B cell (primary cell): ENCODE data around the gene POLR3K. TPM values are rescaled to one million over a fixed set of nuclear protein-coding genes. Genes with fewer than 3 reads are reported as not detected.

ENCODE experiments used
- ATAC-seq: fragments of 200-7000 bp; cut with Tn5 transposase; one replicate; pipeline ENCODE4 v1.10.0; 2021; ENCODE audit warnings: low read depth, mild to moderate bottlenecking, moderate number of reproducible peaks, moderate library complexity
- CTCF ChIA-PET: fragments of 350-600 bp; sonication (Branson Sonifier 250); formaldehyde crosslinking; loops from one replicate; lab custom pipeline; 2021; ENCODE audit warnings: antibody characterized with exemption, inconsistent platforms; lab: Charles Lee
- POLR2A ChIA-PET: fragments of 350-600 bp; sonication (Branson Sonifier 250); formaldehyde crosslinking; loops from one replicate; lab custom pipeline; 2021; ENCODE audit warnings: antibody characterized with exemption; lab: Charles Lee
- DNase-seq: peaks from one replicate; pipeline ENCODE4 v3.0.0; 2013
- H2AFZ ChIP-seq: 2 replicates; pipeline ENCODE4 v1.6.1; 2012; ENCODE audit warnings: mild to moderate bottlenecking, low read depth, low read length; ENCODE audit not compliant: insufficient read depth, poor library complexity, severe bottlenecking
- H3K27ac ChIP-seq, 2 donors: 1 replicate in 1 of 2; 2 replicates in 1 of 2; pipeline ENCODE4 v1.5.1; 2012 to 2013; ENCODE audit warnings: low read length in 2 of 2, mild to moderate bottlenecking in 2 of 2, moderate library complexity in 1 of 2
- H3K27me3 ChIP-seq, 4 experiments: fragments of 200-600 bp in 1 of 4; sonication (generic) in 1 of 4; replicated peaks in 1 of 4; 1 replicate in 2 of 4; 2 replicates in 2 of 4; pipeline versions ENCODE4 v1.6.1 to v1.7.0; 2013 to 2016; ENCODE audit warnings: low read length in 3 of 4, mild to moderate bottlenecking in 2 of 4, mixed read lengths in 1 of 4, moderate library complexity in 1 of 4; ENCODE audit not compliant: insufficient read depth in 4 of 4, control insufficient read depth in 3 of 4; ENCODE audit errors: control extremely low read depth in 1 of 4
- H3K36me3 ChIP-seq, 2 experiments: replicated peaks in 1 of 2; 1 replicate in 1 of 2; 2 replicates in 1 of 2; pipeline versions ENCODE4 v1.6.1 to v1.7.1; 2013; ENCODE audit warnings: low read length in 1 of 2; ENCODE audit not compliant: insufficient read depth in 2 of 2, control insufficient read depth in 1 of 2; ENCODE audit errors: control extremely low read depth in 1 of 2, extremely low read depth in 1 of 2
- H3K4me1 ChIP-seq, 2 donors: fragments of 200-600 bp in 1 of 2; sonication (generic) in 1 of 2; 1 replicate in 1 of 2; 2 replicates in 1 of 2; pipeline versions ENCODE4 v1.5.1 to v1.6.1; 2013 to 2017; ENCODE audit warnings: low read length in 2 of 2; ENCODE audit not compliant: control insufficient read depth in 2 of 2, insufficient read depth in 2 of 2
- H3K4me2 ChIP-seq: replicated peaks from 2 replicates; pipeline ENCODE3; 2012; ENCODE audit warnings: mild to moderate bottlenecking, low read depth, low read length; ENCODE audit not compliant: poor library complexity, severe bottlenecking
- H3K4me3 ChIP-seq, 5 experiments: fragments of 200-600 bp in 1 of 5; sonication (generic) in 1 of 5; 1 replicate in 3 of 5; 2 replicates in 2 of 5; pipeline versions ENCODE4 v1.5.1 to v1.7.0; 2011 to 2016; ENCODE audit warnings: low read length in 4 of 5, mild to moderate bottlenecking in 4 of 5, low read depth in 2 of 5, control low read depth in 1 of 5, moderate library complexity in 1 of 5; ENCODE audit not compliant: insufficient read depth in 1 of 5; ENCODE audit errors: control extremely low read depth in 1 of 5, extremely low read depth in 1 of 5
- H3K79me2 ChIP-seq: fragments of 200-600 bp; sonication (generic); one replicate; pipeline ENCODE4 v1.6.0; 2016; ENCODE audit warnings: low read length; ENCODE audit not compliant: control insufficient read depth, insufficient read depth
- H3K9ac ChIP-seq: fragments of 200-600 bp; sonication (generic); 2 replicates; pipeline ENCODE4 v1.6.1; 2017; ENCODE audit warnings: mild to moderate bottlenecking, low read length, moderate library complexity
- H3K9me3 ChIP-seq, 3 donors: one replicate each; pipeline versions ENCODE4 v1.6.1 to v1.7.1; 2013; ENCODE audit warnings: low read length in 2 of 3; ENCODE audit not compliant: control insufficient read depth in 2 of 3, insufficient read depth in 1 of 3; ENCODE audit errors: control extremely low read depth in 1 of 3
- H4K20me1 ChIP-seq: 2 replicates; pipeline ENCODE4 v1.6.0; 2012; ENCODE audit warnings: mild to moderate bottlenecking, low read length; ENCODE audit not compliant: insufficient read depth, control insufficient read depth, poor library complexity, severe bottlenecking
- H3K27ac Mint-ChIP-seq: one replicate; pipeline ENCODE4 v1.8.0; 2021; ENCODE audit warnings: mixed read lengths
- H3K27me3 Mint-ChIP-seq: one replicate; pipeline ENCODE4 v1.8.0; 2021; ENCODE audit warnings: mixed read lengths
- H3K4me1 Mint-ChIP-seq: one replicate; pipeline ENCODE4 v1.8.0; 2021; ENCODE audit warnings: mixed read lengths
- H3K4me3 Mint-ChIP-seq: one replicate; pipeline ENCODE4 v1.8.0; 2021; ENCODE audit warnings: mixed read lengths
- H3K9me3 Mint-ChIP-seq: one replicate; pipeline ENCODE4 v1.8.0; 2022; ENCODE audit warnings: mixed read lengths; ENCODE audit not compliant: insufficient read depth
- CTCF ChIP-seq: fragments of 200-600 bp; IDR thresholded peaks from one replicate; pipeline ENCODE4 v1.8.0; 2022; ENCODE audit warnings: antibody characterized with exemption, mild to moderate bottlenecking
- EZH2 ChIP-seq: IDR thresholded peaks from 2 replicates; pipeline ENCODE4 v1.6.1; 2012; ENCODE audit warnings: borderline replicate concordance, low read depth, mild to moderate bottlenecking, moderate library complexity, low read length; ENCODE audit not compliant: insufficient read depth, poor library complexity, severe bottlenecking
- WGBS: methylation state at CpG from one replicate; pipeline ENCODE4 v1.1.5; 2013; ENCODE audit warnings: missing lambda C conversion rate; ENCODE audit not compliant: insufficient coverage; 5-methylcytosine and 5-hydroxymethylcytosine counted together
- intact Hi-C: fragments of 100-400 bp; cut with micrococcal nuclease; formaldehyde crosslinking; loops from one replicate; pipeline ENCODE4 v1.10.0; 2022
- polyA plus RNA-seq: library from polyadenylated mRNA; depleted of rRNA; stranded (reverse); fragments of >200 nt; gene quantifications from 2 replicates; pipeline ENCODE4 v1.2.3, GENCODE V29; 2012
- total RNA-seq, 2 donors: library from RNA; stranded (reverse); fragments of 120-200 nt in 1 of 2; gene quantifications; 1 replicate in 1 of 2; 2 replicates in 1 of 2; pipeline versions ENCODE4 v1.2.3 to v1.2.4, GENCODE V29; 2013 to 2022

The POLR3K gene
- total and polyA plus RNA-seq, 2 donors (not counting 1 experiment from before 2014, with no cell fraction given): 26.3 to 34.9 TPM

- intact Hi-C loops: no loop called here
- DNase-seq: no peak
These were observed 8.5 kb upstream of the POLR3K start for GRCh38 chr16:61879-62281.

More at GRCh38 chr16:61879-62281, 8.5 kb upstream of the POLR3K start:
- Mint-ChIP-seq H3K4me1 (peaks cover 7% of the 10 kb centered on the region), H3K27me3 (no peaks in the 10 kb centered on the region), H3K9me3 (no peaks in the 10 kb centered on the region), H3K4me3 (no peak overlapping the region), H3K27ac (no peak overlapping the region)
- Histone ChIP-seq H3K4me2 (no peak overlapping the region), H3K79me2 (no peaks in the 10 kb centered on the region), H3K36me3 (peaks cover 0 to 12% of the 10 kb centered on the region in 2 experiments), H3K27me3 (peaks cover 0 to 7% (median 2%) of the 10 kb centered on the region in 4 experiments), H3K9ac (no peak overlapping the region), H3K4me3 (no peak overlapping the region), H3K9me3 (no peaks in the 10 kb centered on the region), H4K20me1 (no peaks in the 10 kb centered on the region), H3K27ac (no peak overlapping the region), H3K4me1 (peaks cover 0 to 8% of the 10 kb centered on the region in 2 donors), H2AFZ (no peak overlapping the region)
- ChIA-PET POLR2A (interaction anchor here (0.6 kb wide), 1 partner anchor 21 kb away, joined by 3 read pairs; no protein-coding TSS in a partner anchor), CTCF (interaction anchor here (1.4 to 14.6 kb wide), 3 partner anchors 35 to 45 kb away, joined by 3 to 401 read pairs (median 12); no protein-coding TSS in a partner anchor)
- TF ChIP-seq CTCF: no peak
- TF ChIP-seq EZH2: no peak
- 98% methylated on average over 28 of the region's 32 CpGs for WGBS
- no peak for ATAC-seq
